Esophagus squamous epithelium (tissue), 4 donors: ENCODE measurements around the gene TFDP3.

Experiments
- CTCF ChIP-seq, 6 experiments: fragments of 450-650 bp in 4 of 6; fragments of 200-600 bp in 2 of 6; sonication (generic) in 2 of 6; IDR thresholded peaks; one replicate each; pipeline ENCODE4 v1.5.1; 2016 to 2019; ENCODE audit warnings: antibody characterized with exemption in 6 of 6, mild to moderate bottlenecking in 4 of 6, moderate library complexity in 4 of 6
- POLR2A ChIP-seq, 4 donors: fragments of 450-650 bp; IDR thresholded peaks; one replicate each; pipeline ENCODE4 v1.6.1; 2017; ENCODE audit warnings: antibody characterized with exemption in 4 of 4, mild to moderate bottlenecking in 4 of 4, moderate library complexity in 3 of 4

GRCh38 chrX:133248177-133248576 is 30.0 kb upstream of the TFDP3 start:
- TF ChIP-seq CTCF (IDR thresholded peaks at IDR 0.05) = no peak
- TF ChIP-seq POLR2A (IDR thresholded peaks at IDR 0.05) = no peak
